ENCODE data around the gene NOXA1. TPM values are rescaled to one million over a fixed set of nuclear protein-coding genes. Genes with fewer than 3 reads are reported as not detected.

The NOXA1 gene
- polyA plus RNA-seq, 3 donors: 1.3 to 9.4 (median 1.6) TPM

- peak overlapping the region; percentile 28 to 71 (median 37) for H3K4me3 ChIP-seq (replicated peaks in 1 of 3; ENCODE audit: low read depth in 2 of 3, low read length in 3 of 3)
- H3K9me3 ChIP-seq (replicated peaks in 1 of 2; ENCODE audit: control insufficient read depth in 1 of 2, insufficient read depth in 1 of 2, low read length in 2 of 2): peaks cover 14 to 15% of the 10 kb centered on the region in 2 donors
- peak overlapping the region; percentile 89 for H3K4me2 ChIP-seq (replicated peaks; ENCODE audit: extremely low read depth, low read length, poor library complexity, severe bottlenecking)
- peak overlapping the region; percentile 73 for H3K9ac ChIP-seq (ENCODE audit: insufficient read depth, low read length, poor library complexity, severe bottlenecking)
- H3K4me1 ChIP-seq (ENCODE audit: control insufficient read depth in 1 of 2, insufficient read depth in 2 of 2, low read length in 2 of 2): peaks cover 20 to 39% of the 10 kb centered on the region in 2 donors
- peak overlapping the region; percentile 97 for H2AFZ ChIP-seq (ENCODE audit: insufficient read depth, low read depth, low read length, poor library complexity, severe bottlenecking)
- no peak for DNase-seq
- no peaks in the 10 kb centered on the region for H4K20me1 ChIP-seq (ENCODE audit: insufficient read depth, low read length)
- WGBS (ENCODE audit: insufficient coverage): 54% methylated on average over 6 of the region's 15 CpGs
- Mint-ChIP-seq H3K4me3 (peak overlapping the region; percentile 59 to 76), H3K4me1 (peaks cover 5% of the 10 kb centered on the region), H3K36me3 (peaks cover 11 to 16% of the 10 kb centered on the region in 2 donors), H3K9me3 (peaks cover 0 to 14% (median 7%) of the 10 kb centered on the region in 7 donors), H3K27me3 (ENCODE audit: low read depth in 3 of 3) (peaks cover 5 to 19% (median 11%) of the 10 kb centered on the region in 3 donors), H3K27ac (peak overlapping the region; percentile 54 to 89 (median 72))
- H3K36me3 ChIP-seq (replicated peaks in 1 of 2; ENCODE audit: control insufficient read depth in 1 of 2, insufficient read depth in 2 of 2, low read length in 2 of 2): peaks cover 6 to 7% of the 10 kb centered on the region in 2 donors
- no peak for TF ChIP-seq CTCF (IDR thresholded peaks at IDR 0.05)
- intact Hi-C loops (cut with micrococcal nuclease): loop anchor here in 1 of 2 donors (5.0 to 10.0 kb wide), 2 partner anchors 37 to 145 kb away; partner anchors contain the start of genes ARRDC1, EXD3 and NOXA1
- H3K27ac ChIP-seq (ENCODE audit: low read depth in 1 of 2, low read length in 2 of 2): peak overlapping the region; percentile 31 to 87
- no peaks in the 10 kb centered on the region for H3K79me2 ChIP-seq (ENCODE audit: insufficient read depth, low read length)
- peaks cover 0 to 15% of the 10 kb centered on the region in 2 donors for H3K27me3 ChIP-seq (ENCODE audit: control insufficient read depth in 2 of 2, insufficient read depth in 2 of 2, low read length in 2 of 2)
Measured at GRCh38 chr9:137459601-137460362, 36.6 kb downstream of the NOXA1 start.

GRCh38 chr9:137460363-137461315 is 37.4 kb downstream of the NOXA1 start:
- peaks cover 0 to 15% of the 10 kb centered on the region in 2 donors for H3K27me3 ChIP-seq (ENCODE audit: control insufficient read depth in 2 of 2, insufficient read depth in 2 of 2, low read length in 2 of 2)
- H3K79me2 ChIP-seq (ENCODE audit: insufficient read depth, low read length): no peaks in the 10 kb centered on the region
- H3K36me3 ChIP-seq (replicated peaks in 1 of 2; ENCODE audit: control insufficient read depth in 1 of 2, insufficient read depth in 2 of 2, low read length in 2 of 2): peaks cover 4 to 6% of the 10 kb centered on the region in 2 donors
- intact Hi-C loops (cut with micrococcal nuclease): loop anchor here in 1 of 2 donors (10.0 kb wide), 1 partner anchor 144 kb away; the partner anchor contains the start of gene ARRDC1
- Mint-ChIP-seq H3K27ac (peak overlapping the region in 1 of 7 donors; percentile 46), H3K4me1 (peaks cover 3% of the 10 kb centered on the region), H3K27me3 (ENCODE audit: low read depth in 3 of 3) (peaks cover 5 to 21% (median 11%) of the 10 kb centered on the region in 3 donors), H3K4me3 (no peak overlapping the region), H3K9me3 (peaks cover 0 to 14% (median 7%) of the 10 kb centered on the region in 7 donors), H3K36me3 (peaks cover 10 to 15% of the 10 kb centered on the region in 2 donors)
- H2AFZ ChIP-seq (ENCODE audit: insufficient read depth, low read depth, low read length, poor library complexity, severe bottlenecking): no peak overlapping the region
- H3K9me3 ChIP-seq (replicated peaks in 1 of 2; ENCODE audit: control insufficient read depth in 1 of 2, insufficient read depth in 1 of 2, low read length in 2 of 2): peaks cover 14 to 15% of the 10 kb centered on the region in 2 donors
- DNase-seq: no peak
- H3K9ac ChIP-seq (ENCODE audit: insufficient read depth, low read length, poor library complexity, severe bottlenecking): no peak overlapping the region
- H3K4me1 ChIP-seq (ENCODE audit: control insufficient read depth in 1 of 2, insufficient read depth in 2 of 2, low read length in 2 of 2): peaks cover 18 to 33% of the 10 kb centered on the region in 2 donors
- no peaks in the 10 kb centered on the region for H4K20me1 ChIP-seq (ENCODE audit: insufficient read depth, low read length)
- H3K27ac ChIP-seq (ENCODE audit: low read depth in 1 of 2, low read length in 2 of 2): no peak overlapping the region
- H3K4me2 ChIP-seq (replicated peaks; ENCODE audit: extremely low read depth, low read length, poor library complexity, severe bottlenecking): no peak overlapping the region
- 94% methylated on average over 27 of the region's 31 CpGs for WGBS (ENCODE audit: insufficient coverage)
- H3K4me3 ChIP-seq (replicated peaks in 1 of 3; ENCODE audit: low read depth in 2 of 3, low read length in 3 of 3): no peak overlapping the region
- TF ChIP-seq CTCF (IDR thresholded peaks at IDR 0.05): no peak
